HepG2 (cell line): Measurements from ENCODE around the gene ITGB2. TPM values are rescaled to one million over a fixed set of nuclear protein-coding genes. Genes with fewer than 3 reads are reported as not detected.

Experiments
- ATAC-seq: fragments of 200-7000 bp; cut with Tn5 transposase; 3 replicates; pipeline ENCODE4 v1.9.1; 2020; ENCODE audit warnings: mild to moderate bottlenecking, moderate library complexity
- BruUV-seq: library from RNA; stranded (reverse); fragments of 400-500 nt; replicated peaks from 2 replicates; lab custom pipeline; 2021; lab: Mats Ljungman, UMichigan
- CTCF ChIA-PET: fragments of 300-600 bp; formaldehyde crosslinking; extraction: SDS; loops from one replicate; lab custom pipeline; 2021; ENCODE audit warnings: low total read pairs, inconsistent platforms, low intra/inter-chr PET ratio; lab: Yijun Ruan, JAX
- POLR2A ChIA-PET: fragments of 350-600 bp; sonication (Branson Sonifier 250); formaldehyde crosslinking; loops from one replicate; lab custom pipeline; 2020; ENCODE audit warnings: antibody characterized with exemption, inconsistent platforms; lab: Yijun Ruan, JAX
- DNase-seq: peaks from one replicate; pipeline ENCODE4 v3.0.0-alpha.2; 2015; ENCODE audit warnings: low spot score
- FAIRE-seq: peaks from 3 replicates; lab custom pipeline; 2011; peaks lifted over from hg19 to GRCh38; lab: Jason Lieb, UNC
- H2AFZ ChIP-seq: one replicate; pipeline ENCODE4 v1.6.1; 2011; ENCODE audit warnings: low read length, inconsistent platforms
- H3K27ac ChIP-seq: fragments of 300-600 bp; 3 replicates; pipeline ENCODE4 v1.8.0; 2011; ENCODE audit warnings: mixed run types, mild to moderate bottlenecking, mixed read lengths, low read length, inconsistent platforms; ENCODE audit not compliant: insufficient read depth; ENCODE audit errors: extremely low read length
- H3K27me3 ChIP-seq, 2 experiments: fragments of 200-600 bp in 1 of 2; 2 replicates in 1 of 2; 3 replicates in 1 of 2; pipeline versions ENCODE4 v1.6.0 to v1.8.0; 2011; ENCODE audit warnings: low read length in 2 of 2, mild to moderate bottlenecking in 2 of 2, moderate library complexity in 2 of 2, inconsistent platforms in 1 of 2; ENCODE audit not compliant: insufficient read depth in 2 of 2, control insufficient read depth in 1 of 2
- H3K36me3 ChIP-seq, 2 experiments: fragments of 200-600 bp in 1 of 2; replicated peaks in 1 of 2; 2 replicates in 1 of 2; 3 replicates in 1 of 2; pipeline versions ENCODE4 v1.5.1 to v1.8.0; 2011; ENCODE audit warnings: low read length in 2 of 2, inconsistent platforms in 1 of 2; ENCODE audit not compliant: insufficient read depth in 2 of 2, control insufficient read depth in 1 of 2
- H3K4me1 ChIP-seq: 2 replicates; pipeline ENCODE4 v1.5.1; 2012; ENCODE audit warnings: low read length, inconsistent platforms; ENCODE audit not compliant: insufficient read depth
- H3K4me2 ChIP-seq: 2 replicates; pipeline ENCODE4 v1.6.0; 2011; ENCODE audit warnings: low read depth, low read length, inconsistent platforms
- H3K4me3 ChIP-seq, 3 experiments: fragments of 200-600 bp in 1 of 3; sonication (generic), shearing (Covaris generic) in 1 of 3; replicated peaks in 1 of 3; 2 replicates each; pipeline ENCODE4 v1.5.1; 2011 to 2016; ENCODE audit warnings: low read length in 3 of 3, inconsistent platforms in 2 of 3, low read depth in 2 of 3, mild to moderate bottlenecking in 2 of 3, control low read depth in 1 of 3, mixed read lengths in 1 of 3; ENCODE audit not compliant: insufficient read depth in 1 of 3
- H3K79me2 ChIP-seq: one replicate; pipeline ENCODE4 v1.6.1; 2011; ENCODE audit warnings: low read length, inconsistent platforms; ENCODE audit not compliant: insufficient read depth
- H3K9ac ChIP-seq: 2 replicates; pipeline ENCODE4 v1.6.0; 2011; ENCODE audit warnings: mild to moderate bottlenecking, low read depth, low read length, inconsistent platforms; ENCODE audit not compliant: insufficient read depth
- H3K9me3 ChIP-seq: 2 replicates; pipeline ENCODE4 v1.5.1; 2012; ENCODE audit warnings: mild to moderate bottlenecking, low read length
- H4K20me1 ChIP-seq: 2 replicates; pipeline ENCODE4 v1.6.0; 2011; ENCODE audit warnings: inconsistent platforms, mild to moderate bottlenecking, low read length, moderate library complexity; ENCODE audit not compliant: insufficient read depth
- AHDC1 ChIP-seq: sonication (generic); formaldehyde crosslinking; IDR thresholded peaks from 2 replicates; pipeline ENCODE4 v1.5.1; 2020; ENCODE audit warnings: mild to moderate bottlenecking, missing genetic modification reagents, borderline replicate concordance
- ARNT ChIP-seq: fragments of 450-650 bp; IDR thresholded peaks from 2 replicates; pipeline ENCODE4 v1.6.1; 2017
- CTCF ChIP-seq: sonication (generic); formaldehyde crosslinking; IDR thresholded peaks from 2 replicates; pipeline ENCODE4 v1.5.0; 2020; ENCODE audit warnings: mild to moderate bottlenecking, missing genetic modification reagents, moderate library complexity
- HNF1B ChIP-seq: sonication (generic); formaldehyde crosslinking; IDR thresholded peaks from 2 replicates; pipeline ENCODE4 v1.5.1; 2020; ENCODE audit warnings: mild to moderate bottlenecking, moderate library complexity, missing genetic modification reagents
- HOXA3 ChIP-seq: sonication (generic); formaldehyde crosslinking; IDR thresholded peaks from 2 replicates; pipeline ENCODE4 v1.5.0; 2020; ENCODE audit warnings: missing genetic modification reagents
- KDM2A ChIP-seq: sonication (generic); formaldehyde crosslinking; IDR thresholded peaks from 2 replicates; pipeline ENCODE4 v1.4.0; 2020; ENCODE audit warnings: low read depth, missing genetic modification reagents, borderline replicate concordance
- NFYC ChIP-seq: IDR thresholded peaks from 2 replicates; pipeline ENCODE4 v1.6.1; 2016; ENCODE audit warnings: missing genetic modification reagents, missing compliant biosample characterization
- PATZ1 ChIP-seq: sonication (generic); formaldehyde crosslinking; IDR thresholded peaks from 2 replicates; pipeline ENCODE4 v1.4.0; 2020; ENCODE audit warnings: missing genetic modification reagents
- SAP130 ChIP-seq: IDR thresholded peaks from 2 replicates; pipeline ENCODE4 v1.6.1; 2016; ENCODE audit warnings: low read depth
- ZBTB38 ChIP-seq: sonication (generic); formaldehyde crosslinking; IDR thresholded peaks from 2 replicates; pipeline ENCODE4 v1.5.1; 2020; ENCODE audit warnings: mild to moderate bottlenecking, missing genetic modification reagents
- ZFY ChIP-seq: sonication (generic); formaldehyde crosslinking; IDR thresholded peaks from 2 replicates; pipeline ENCODE4 v1.4.0; 2020; ENCODE audit warnings: missing genetic modification reagents
- ZMAT5 ChIP-seq: sonication (generic); formaldehyde crosslinking; IDR thresholded peaks from 2 replicates; pipeline ENCODE4 v1.5.0; 2020; ENCODE audit warnings: mild to moderate bottlenecking, low read depth, missing genetic modification reagents, borderline replicate concordance
- ZNF782 ChIP-seq: sonication (generic); formaldehyde crosslinking; IDR thresholded peaks from 2 replicates; pipeline ENCODE4 v1.4.0; 2020; ENCODE audit warnings: missing genetic modification reagents, mild to moderate bottlenecking, borderline replicate concordance
- WGBS: methylation state at CpG from one replicate; pipeline ENCODE4 v1.1.6; 2017; ENCODE audit warnings: low lambda C conversion rate; 5-methylcytosine and 5-hydroxymethylcytosine counted together
- in situ Hi-C: cut with HindIII; loops from 2 replicates; pipeline ENCODE4 v1.10.0; 2017; ENCODE audit warnings: low pct_unique_long_range_greater_than_20kb; ENCODE audit not compliant: extremely low pct_ligation_motif_present
- intact Hi-C: fragments of 100-400 bp; cut with micrococcal nuclease; formaldehyde crosslinking; loops from one replicate; pipeline ENCODE4 v1.10.0; 2022; ENCODE audit not compliant: unreplicated experiment
- polyA plus RNA-seq, 8 experiments: library from polyadenylated mRNA; depleted of rRNA in 3 of 8; stranded (reverse) in 7 of 8; unstranded in 1 of 8; fragments of >200 nt; fragmentation: Illumina TruSeq in 4 of 8; extraction: Trizol in 4 of 8; gene quantifications; 2 replicates each; pipeline versions ENCODE4 v1.2.1 to v1.2.3, GENCODE V29; 2011 to 2016; ENCODE audit warnings: low read depth in 4 of 8, missing spikeins in 1 of 8, mixed read lengths in 1 of 8; ENCODE audit not compliant: insufficient read depth in 1 of 8
- total RNA-seq, 5 experiments: library from RNA; depleted of rRNA; stranded (reverse); fragments of >200 nt; fragmentation: Illumina TruSeq; extraction: Trizol; gene quantifications; 2 replicates each; pipeline ENCODE4 v1.2.3, GENCODE V29; 2016; ENCODE audit warnings: low read depth in 1 of 5

ITGB2 gene
- total and polyA plus RNA-seq, 2 of the 13 experiments (the other 11 are each of a cell fraction or from before 2014, with no cell fraction given), result 4.2 to 18.0 TPM

- no TSS peak for BruUV-seq
- peak overlapping the region in 1 of 3 experiments; percentile 11; a peak in 1 of 6 replicates for H3K4me3 ChIP-seq
- no peak for DNase-seq
- CTCF ChIA-PET, result no interaction called here
- no peaks in the 10 kb centered on the region for H3K36me3 ChIP-seq
- 61% methylated on average over 9 of the region's 10 CpGs for WGBS
- peaks cover 70% of the 10 kb centered on the region for H3K4me1 ChIP-seq
- no peaks in the 10 kb centered on the region for H3K9me3 ChIP-seq
- no peak overlapping the region for H3K27ac ChIP-seq
- in situ Hi-C loops, result no loop called here
- intact Hi-C loops, result no loop called here
- peaks cover 11% of the 10 kb centered on the region for H3K79me2 ChIP-seq
- no peak overlapping the region for H3K9ac ChIP-seq
- H4K20me1 ChIP-seq, result no peaks in the 10 kb centered on the region
- no peak for FAIRE-seq
- H3K27me3 ChIP-seq, result peaks cover 1 to 4% of the 10 kb centered on the region in 2 experiments; a peak in 3 of 5 replicates
- POLR2A ChIA-PET, result interaction anchor here (0.6 to 1.7 kb wide), 3 partner anchors 22 to 134 kb away, joined by 3 to 5 read pairs (median 3); partner anchors contain the start of gene UBE2G2
- peak; percentile 55 for ATAC-seq
- peak overlapping the region; percentile 42 for H3K4me2 ChIP-seq
- H2AFZ ChIP-seq, result no peak overlapping the region
- TF ChIP-seq NFYC (CRISPR knock-in tag) (no peak), ZMAT5 (CRISPR knock-in tag) (no peak), ZBTB38 (CRISPR knock-in tag) (peak; percentile 50; the same call in 1 of the 2 replicates), HNF1B (CRISPR knock-in tag) (0 out of 2 replicates have a peak, but pooled peaks have one; percentile 15), ARNT (no peak), AHDC1 (no peak), PATZ1 (CRISPR knock-in tag) (0 out of 2 replicates have a peak, but pooled peaks have one; percentile 27), ZFY (CRISPR knock-in tag) (peak; percentile 20; the same call in 1 of the 2 replicates), CTCF (peak; percentile 47), KDM2A (CRISPR knock-in tag) (peak; percentile 29; the same call in 1 of the 2 replicates), ZNF782 (CRISPR knock-in tag) (no peak), SAP130 (0 out of 2 replicates have a peak, but pooled peaks have one; percentile 20), HOXA3 (0 out of 2 replicates have a peak, but pooled peaks have one; percentile 19)
These were observed 14.8 kb upstream of the ITGB2 start for GRCh38 chr21:44935533-44935927.
